Stimulated activated CD8-positive, alpha-beta memory T cell treated with anti-CD3 and anti-CD28 coated beads, Interleukin-12 subunit alpha, Interleukin-12 subunit beta, amount 100 ng/mL, for 24 hours (primary cell): ENCODE results near the gene YPEL1.
"Not testable (repeated sequence)": the region's sequence is repeated elsewhere in the genome, so short reads cannot be mapped to it uniquely, and the experiment has no call there.

Source experiments
- DNase-seq: peaks from one replicate; pipeline ENCODE4 v3.0.0-alpha.2; 2020; ENCODE audit errors: extremely low read depth

YPEL1 gene

DNA sequence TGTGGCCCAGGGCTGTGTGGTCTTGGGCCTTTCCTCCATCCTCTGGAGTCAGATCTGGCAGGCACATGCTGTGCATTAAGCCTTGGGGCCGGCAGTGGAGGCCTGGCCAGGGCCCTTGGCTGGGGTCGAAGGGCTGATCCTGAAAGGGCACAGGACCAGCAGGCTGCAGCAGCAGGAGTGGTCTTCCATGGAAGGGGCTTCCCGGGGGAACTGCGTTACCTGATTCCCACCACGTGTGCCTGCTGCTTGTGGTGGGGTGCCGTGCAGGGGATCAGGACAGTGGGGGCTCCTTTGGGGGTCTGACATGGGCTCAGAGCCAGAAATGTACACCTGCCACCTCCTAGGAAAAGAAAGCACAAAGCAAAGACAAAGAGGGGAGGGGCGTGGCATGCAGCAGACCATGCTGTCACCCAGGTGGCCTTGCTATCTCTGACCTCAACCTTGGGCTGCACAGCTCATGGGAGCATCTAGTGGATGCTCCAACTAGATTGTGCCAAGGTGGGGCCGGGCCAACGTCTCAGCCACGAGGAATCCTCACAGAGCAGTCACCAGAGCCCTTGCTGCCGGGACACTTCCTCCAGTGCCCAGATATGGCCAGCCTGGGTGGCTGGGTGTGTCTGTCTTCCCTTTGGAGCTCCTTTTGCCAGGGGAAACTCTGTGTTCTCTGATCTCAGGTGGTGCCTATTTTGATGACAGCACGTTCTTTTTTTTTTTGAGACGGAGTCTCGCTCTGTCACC, 17.9 kb upstream of the YPEL1 start:
- no peak for DNase-seq

DNA sequence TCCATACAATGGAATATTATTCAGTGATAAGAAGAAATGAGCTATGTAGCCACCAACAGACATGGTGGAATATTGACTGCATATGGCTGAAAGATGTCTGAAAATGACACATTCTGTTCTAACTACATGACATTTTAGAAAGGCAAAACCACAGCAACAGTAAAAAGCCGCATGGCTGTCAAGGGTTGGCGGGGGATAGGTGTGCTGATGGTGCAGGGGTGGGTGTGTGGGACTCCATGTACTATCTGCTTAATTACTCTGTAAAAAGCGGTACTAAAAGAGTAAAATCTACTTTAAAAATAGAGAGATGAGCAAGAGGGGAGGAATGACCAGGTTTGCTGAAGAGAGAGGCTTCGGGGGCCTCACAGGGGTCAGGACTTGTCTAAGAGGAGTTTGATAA, 16.7 kb upstream of the YPEL1 start:
- DNase-seq: no peak

DNA sequence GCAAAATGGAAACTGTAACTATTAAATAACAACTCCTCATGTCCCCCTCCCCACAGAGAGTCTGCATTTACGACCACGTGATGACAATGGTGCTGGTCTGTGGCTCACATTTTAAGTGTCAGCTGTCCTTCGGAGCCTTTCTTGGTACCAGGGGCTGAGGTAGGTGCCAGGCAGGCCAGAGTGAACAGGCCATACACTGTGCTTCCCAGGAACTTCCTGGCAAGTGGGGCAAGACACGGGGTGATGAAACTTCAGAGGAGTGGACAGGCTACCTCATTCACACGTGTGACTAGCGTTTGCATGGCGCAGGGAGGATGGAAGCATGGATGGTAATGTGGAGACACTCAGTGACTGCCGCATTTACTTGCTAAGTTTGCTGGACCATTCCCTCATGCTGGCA, 10.4 kb upstream of the YPEL1 start:
- DNase-seq: no peak

DNA sequence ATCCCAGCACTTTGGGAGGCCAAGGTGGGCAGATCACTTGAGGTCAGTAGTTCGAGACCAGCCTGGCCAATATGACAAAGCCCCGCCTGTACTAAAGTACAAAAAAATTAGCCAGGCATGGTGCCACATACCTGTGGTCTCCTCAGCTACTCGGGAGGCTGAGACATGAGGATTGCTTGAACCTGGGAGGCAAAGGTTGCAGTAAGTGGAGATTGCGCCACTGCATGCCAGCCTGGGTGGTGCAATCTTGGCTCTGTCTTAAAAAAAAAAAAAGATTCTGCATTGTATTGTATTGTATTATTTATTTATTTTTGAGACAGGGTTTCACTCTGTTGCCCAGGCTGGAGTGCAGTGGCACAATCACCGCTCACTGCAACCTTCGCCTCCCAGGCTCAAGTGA, 9.3 kb upstream of the YPEL1 start:
- not testable (repeated sequence) for DNase-seq

DNA sequence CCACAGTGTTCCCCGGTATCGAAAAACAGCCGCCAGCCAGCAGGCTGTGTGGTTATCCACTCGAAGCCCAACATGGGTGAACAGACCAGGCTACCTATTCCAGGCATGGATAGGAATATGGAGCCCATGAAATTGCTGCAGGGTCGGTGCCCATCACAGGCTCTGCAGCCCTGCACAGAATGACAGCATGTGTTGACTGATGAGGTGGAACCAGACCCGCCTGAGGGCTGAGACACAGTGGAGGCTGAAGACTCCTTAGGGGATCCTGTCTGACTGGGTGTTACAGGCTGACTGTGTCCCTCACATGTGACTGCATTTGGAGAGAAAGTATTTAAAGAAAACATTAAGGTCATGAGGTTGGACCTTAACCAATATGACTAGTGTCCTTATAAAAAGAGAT, 6.2 kb upstream of the YPEL1 start:
- DNase-seq: no peak

DNA sequence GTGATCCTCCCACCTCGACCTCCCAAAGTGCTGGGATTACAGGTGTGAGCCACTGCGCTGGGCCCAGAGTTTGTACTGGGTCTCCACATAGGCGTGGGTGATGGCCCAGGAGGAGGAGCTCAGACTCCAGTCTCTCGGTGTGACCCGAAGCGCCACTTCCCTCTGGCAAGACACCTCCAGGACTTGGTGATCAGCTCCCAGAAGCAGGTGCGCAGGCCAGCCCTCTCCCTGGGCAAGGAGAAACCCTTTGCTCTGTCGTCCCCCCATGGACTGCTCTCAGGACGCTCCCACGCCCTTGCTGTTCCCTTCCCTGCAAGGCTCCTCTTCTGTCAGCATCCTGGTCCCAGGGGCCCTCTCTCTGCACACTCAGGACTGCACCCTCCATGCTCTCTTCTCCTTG, 5.5 kb upstream of the YPEL1 start:
- DNase-seq: no peak

DNA sequence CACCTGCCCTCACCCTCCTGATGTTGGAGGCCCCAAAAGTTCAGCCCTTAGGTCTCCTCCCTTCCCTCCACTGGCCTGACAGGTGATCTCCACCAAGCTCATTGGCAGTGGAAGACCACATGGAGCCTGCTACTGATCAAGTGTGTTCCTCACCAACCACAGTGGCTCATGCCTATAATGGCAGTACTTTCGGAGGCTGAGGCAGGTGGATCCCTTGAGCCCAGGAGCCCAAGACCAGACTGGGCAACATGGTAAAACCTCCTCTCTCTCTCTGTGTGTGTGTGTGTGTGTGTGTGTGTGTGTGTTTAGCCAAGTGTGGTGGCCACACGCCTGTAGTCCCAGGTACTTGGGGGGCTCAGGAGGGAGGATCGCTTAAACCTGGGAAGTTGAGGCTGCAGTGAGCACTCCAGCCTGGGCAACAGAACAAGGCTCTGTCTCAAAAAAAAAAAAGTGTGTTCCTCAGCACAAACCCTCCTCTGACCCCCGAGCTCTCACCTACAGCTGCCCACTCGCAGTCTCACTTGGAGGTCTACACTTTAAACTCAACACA, 4.3 kb upstream of the YPEL1 start:
- no peak for DNase-seq

DNA sequence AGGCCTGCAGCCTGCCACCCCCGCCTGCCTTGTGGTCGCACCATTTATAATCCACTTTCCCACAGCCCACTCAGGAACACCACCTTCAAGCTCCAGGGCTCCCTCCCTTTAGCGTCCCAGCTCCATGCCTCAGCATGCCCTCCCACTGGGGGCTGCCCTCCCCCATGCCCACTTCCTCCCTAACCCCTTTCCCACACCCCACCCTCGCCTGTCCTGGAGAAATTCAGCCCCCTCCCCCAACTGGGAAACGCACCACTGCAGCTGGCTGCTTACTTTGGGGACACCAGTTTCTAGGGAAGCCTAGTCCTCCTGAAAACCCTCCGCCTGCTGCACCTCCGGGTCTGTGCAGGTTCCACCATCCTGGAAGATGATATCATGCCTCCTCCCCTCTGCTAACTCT, 3.4 kb upstream of the YPEL1 start:
- no peak for DNase-seq

DNA sequence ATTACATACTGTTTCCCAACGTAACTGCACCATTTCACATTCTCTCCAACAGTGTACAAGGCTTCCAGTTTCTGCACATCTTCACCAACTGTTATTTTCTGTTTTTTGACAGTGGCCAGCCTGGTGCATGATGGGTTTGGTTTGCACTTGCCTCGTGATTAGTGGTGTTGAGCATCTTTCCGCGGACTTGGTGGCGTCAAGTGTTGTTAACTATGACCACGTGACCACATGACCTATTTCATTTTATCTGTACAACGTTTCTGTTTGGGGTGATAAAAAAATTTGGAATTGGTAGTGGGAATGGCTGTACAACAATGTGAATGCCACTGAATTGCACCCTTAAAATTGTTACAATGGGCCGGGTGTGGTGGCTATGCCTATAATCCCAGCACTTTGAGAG, 2.5 kb upstream of the YPEL1 start:
- no peak for DNase-seq

DNA sequence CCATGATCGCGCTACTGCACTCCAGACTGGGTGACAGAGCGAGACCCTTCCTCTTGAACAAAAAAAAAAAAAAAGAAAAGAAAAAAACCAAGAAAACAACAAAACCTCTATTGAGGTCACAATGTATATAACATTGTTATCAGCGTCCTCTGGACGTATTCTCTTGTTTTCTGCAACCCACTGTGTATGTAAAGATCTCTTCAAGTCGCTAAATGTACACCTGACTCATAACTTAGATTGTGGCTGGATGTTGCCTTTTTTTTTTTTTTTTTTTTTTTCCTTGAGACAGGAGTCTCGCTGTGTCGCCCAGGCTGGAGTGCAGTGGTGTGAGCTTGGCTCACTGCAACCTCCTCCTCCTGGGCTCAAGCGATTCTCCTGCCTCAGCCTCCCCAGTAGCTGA, 1.4 kb upstream of the YPEL1 start:
- no peak for DNase-seq

DNA sequence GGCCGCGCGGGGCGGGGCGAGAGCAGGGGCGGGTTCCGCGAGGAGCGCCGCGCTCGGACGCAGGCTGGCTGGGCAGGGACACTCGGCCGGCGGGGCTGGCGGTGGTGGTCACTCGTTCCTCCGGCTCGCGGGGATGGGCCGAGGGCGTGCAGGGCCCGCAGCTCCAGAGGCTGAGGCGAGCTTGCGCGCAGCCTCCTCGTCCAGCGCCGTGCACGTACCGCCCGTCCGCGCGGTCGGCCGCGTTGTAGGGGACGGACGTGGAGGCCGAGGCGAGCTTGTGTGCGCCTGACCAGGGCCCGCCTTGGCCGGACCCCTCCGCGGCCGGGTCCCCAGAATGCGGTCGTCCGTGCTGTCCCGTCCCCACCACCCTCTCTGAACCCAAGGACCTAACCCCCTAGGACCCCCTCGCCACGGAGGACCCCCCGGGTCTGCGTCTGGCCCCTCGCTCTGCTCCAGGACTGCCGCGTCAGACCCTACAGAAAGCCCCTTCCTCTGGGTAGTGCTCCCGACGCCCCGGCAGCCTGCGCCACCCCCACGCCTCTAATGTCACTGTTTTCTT, 569 bp upstream of the YPEL1 start:
- no peak for DNase-seq

DNA sequence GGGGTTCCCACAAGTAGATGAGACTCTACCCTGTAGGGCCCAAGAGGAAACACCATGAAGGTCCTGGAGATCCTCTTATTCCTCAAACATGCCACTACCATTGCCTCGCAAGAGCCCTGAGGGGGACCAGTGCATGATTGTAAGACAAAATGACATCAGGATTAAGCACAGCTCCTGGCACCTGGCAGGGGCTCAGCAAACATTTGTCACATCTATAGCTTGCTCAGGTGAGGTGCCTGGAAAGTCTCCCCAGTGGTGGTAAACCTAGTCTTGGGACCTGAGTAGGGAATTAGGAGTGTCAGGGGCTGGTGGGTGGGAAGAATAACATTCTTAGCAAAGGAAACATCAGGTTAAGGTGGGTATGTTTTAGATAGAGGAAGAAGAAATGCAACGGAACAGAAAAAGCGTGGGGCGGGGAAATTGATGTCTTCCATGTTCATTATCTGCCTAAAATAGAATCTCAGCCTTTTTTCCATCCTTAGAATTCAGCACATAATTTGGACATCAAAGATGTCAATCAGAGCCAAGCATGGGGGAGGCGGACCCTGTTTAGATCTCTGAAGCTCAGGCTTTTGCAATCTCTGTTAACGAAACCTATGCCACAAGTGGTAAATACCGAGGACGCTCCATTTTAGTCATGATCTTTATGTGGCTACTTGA, 924 bp downstream of the YPEL1 start:
- no peak for DNase-seq

DNA sequence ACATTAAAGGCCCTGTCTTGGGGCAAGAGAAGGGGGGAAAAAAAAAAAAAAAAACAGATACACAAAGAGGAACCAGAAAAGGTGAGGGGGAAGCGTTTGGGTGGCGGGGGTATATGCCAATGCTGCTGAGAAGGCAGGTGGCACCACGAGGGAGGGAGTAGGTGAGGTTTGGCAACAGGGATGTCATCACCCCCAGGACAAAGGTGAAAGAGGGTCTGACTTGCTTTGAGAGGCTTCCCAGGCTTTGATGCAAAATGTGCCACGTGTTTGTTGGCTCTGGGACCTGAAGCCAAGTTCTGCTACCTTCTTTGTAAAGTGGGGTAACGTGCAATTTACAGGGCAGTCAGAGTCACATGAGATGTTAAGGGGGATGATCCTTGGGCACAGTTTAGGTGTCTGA, 4.1 kb downstream of the YPEL1 start:
- DNase-seq: no peak

DNA sequence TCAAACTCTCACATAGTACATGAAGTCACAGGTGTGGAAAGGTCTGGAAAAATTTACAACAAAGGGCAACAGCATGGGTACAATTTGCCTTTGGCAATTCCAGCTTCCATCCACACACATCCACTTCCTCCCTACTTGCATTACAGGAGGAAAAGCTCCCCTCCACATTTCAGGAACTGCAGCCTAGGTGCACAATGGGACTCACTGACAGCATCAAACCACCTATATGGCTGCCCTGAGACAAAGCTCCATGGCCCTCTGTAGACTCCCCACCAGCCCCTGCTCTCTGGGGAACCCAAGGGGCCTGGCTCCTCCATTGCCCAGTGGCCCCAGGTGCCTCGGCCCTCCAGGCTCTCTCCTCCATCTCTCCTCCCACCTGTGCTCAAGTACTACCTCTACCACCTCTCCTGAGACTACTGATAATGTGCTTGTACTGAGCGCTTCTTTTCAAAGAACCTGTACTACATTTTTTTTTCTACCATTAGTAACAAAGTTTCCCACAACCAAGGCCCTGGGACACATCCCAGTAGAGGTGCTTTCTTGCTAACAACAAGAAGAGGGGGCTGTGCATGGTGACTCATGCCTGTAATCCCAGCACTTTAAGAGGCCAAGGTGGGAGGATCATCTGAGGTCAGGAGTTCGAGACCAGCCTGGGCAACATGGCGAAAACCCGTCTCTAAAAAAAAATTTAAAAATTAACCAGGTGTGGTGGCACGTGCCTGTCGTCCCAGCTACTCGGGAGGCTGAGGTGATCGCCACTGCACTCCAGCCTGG, 4.9 kb downstream of the YPEL1 start:
- no peak for DNase-seq

DNA sequence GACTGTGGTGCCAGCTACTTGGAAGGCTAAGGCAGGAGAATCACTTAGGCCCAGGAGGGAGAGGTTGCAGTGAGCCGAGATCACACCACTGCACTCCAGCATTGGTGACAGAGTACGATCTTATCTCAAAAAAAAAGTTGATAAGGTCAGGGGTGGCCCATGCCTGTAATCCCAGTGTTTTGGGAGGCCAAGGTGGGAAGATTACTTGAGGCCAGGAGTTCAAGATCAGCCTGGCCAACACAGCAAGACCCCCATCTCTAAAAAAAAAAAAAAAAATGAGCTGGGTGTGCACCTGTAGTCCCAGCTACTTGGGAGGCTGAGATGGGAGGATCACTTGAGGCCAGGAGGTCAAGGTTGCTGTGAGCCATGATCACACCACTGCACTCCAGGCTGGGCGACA, 6.4 kb downstream of the YPEL1 start:
- not testable (repeated sequence) for DNase-seq

DNA sequence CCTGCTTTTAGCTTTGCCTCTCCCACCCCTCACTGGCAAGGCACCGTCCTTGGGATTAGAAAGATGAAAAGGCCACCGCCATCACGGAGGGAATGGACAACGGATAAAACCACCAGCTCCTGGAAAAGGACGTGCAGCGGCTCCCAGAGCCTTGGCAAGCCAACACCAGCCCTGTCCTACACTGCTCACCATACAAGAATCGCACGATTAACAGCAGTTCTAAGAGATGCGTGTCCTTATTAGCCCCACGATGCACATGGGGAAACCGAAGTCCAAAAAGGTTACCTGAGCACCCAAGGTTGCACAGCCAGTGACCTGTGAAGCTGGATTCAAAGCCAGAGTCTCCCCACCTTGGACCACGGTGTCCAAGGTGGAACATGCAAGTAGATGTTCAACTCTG, 7.3 kb downstream of the YPEL1 start:
- DNase-seq: no peak

DNA sequence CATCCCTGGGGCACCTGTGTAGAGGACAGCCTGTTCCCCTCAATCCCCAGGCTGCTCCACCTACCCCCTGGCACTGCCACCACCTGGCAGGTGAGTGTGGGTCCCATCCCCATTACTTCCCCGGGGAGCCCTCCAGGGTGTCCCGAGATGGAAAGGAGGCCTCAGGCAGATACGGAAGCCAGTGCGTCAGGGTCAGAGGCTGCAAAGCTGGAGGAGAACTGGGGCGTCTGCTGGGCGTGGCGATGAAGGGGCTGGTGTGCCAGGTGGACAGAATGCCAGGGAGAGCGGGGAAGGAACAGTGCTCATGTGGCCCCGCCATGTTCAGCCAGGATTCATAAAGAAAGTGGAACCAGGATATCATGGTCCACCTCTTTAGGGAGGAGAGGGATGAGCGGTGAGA, 7.8 kb downstream of the YPEL1 start:
- DNase-seq: no peak

DNA sequence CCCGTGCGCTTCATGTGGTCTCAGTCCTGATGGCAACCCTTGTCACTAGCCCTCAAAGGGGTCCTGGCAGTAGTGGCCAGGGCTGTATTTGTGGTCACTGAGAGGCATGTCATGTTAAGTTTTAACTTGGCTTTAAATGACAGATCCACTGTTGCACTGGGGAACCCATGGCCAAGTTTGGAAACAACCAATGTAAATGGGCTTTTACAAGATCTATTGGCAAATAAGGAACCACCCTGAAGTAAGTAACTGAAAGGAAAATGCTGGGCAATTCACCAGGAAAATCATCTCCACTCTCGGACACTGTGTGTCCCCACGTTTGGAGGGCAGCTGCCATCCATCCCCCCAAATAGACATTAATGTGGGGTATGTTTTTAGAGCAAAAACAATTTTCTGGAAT, 8.4 kb downstream of the YPEL1 start:
- DNase-seq: no peak

DNA sequence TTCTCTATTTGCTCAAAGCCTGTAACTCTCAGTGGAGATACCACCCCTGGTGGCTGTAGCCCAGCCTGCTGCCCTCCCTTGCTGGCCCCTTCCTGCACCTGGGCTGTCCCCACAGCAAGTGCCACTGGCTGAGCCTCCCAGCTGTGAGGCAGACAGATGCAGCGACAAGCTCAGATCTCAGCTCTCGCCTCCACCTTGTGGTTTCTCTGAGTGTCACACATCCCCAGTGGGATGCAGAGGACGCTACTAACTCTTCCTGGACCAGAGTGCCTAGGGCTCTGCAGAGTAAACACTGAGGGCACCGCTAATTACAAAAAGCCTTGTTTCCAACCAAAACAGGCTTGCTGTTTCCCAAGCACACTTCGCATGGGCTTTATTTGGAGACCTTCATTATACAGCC, 8.9 kb downstream of the YPEL1 start:
- no peak for DNase-seq

DNA sequence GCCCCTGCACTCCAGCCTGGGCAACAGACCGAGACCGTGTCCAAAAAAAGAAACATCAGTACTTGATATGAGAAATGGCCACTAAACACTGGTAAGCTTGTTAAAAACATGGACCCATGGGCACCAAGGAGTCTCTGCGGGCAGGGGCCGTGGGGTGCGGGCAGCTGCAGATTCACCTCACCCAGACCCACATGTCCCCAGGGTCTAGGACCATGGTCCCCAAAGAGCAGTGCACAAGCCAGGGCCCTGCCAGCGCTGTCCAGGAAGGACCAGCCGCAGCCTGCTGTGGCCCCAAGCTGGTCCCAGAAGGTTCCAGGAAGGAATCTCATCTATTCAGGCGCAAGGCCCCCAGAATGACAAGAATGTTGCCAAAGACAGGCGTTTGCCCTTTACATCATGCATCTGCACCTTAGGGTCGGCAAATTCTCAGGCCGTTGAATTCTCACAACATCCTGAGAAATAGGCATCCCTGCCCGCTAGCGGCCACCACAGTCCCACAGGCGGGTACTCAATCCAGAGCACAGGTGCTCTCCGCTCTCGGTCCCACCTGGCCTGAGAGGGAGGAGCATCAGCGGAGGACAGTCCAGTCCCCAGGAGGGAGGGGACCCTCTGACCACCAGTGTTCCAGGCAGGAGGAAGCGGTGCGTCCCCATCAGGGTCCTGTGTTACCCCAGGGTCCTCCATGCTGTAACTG, 9.5 kb downstream of the YPEL1 start:
- DNase-seq: no peak

DNA sequence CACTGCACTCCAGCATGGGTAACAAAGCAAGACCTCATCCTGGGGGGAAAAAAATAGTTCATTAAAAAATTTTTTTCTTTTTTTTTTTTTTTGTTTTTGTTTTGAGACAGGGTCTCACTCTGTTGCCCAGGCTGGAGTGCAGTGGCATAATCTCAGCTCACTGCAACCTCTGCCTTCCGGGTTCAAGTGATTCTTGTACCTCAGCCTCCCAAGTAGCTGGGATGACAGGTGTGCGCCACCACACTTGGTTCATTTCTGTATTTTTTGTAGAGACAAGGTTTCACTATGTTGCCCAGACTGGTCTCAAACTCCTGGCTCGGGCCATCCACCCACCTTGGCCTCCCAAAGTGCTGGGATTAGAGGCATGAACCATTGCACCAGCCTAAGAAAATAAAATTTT, 11.1 kb downstream of the YPEL1 start:
- not testable (repeated sequence) for DNase-seq
